B cell (primary cell): ENCODE measurements around the gene GBA3.

Experiments
- CTCF ChIP-seq: fragments of 200-600 bp; IDR thresholded peaks from one replicate; pipeline ENCODE4 v1.8.0; 2022; ENCODE audit warnings: antibody characterized with exemption, mild to moderate bottlenecking
- EZH2 ChIP-seq: IDR thresholded peaks from 2 replicates; pipeline ENCODE4 v1.6.1; 2012; ENCODE audit warnings: borderline replicate concordance, low read depth, mild to moderate bottlenecking, moderate library complexity, low read length; ENCODE audit not compliant: insufficient read depth, poor library complexity, severe bottlenecking

GRCh38 chr4:22720091-22720490 is 27.4 kb downstream of the GBA3 start:
- TF ChIP-seq CTCF: no peak
- TF ChIP-seq EZH2: no peak
